H9 (cell line): ENCODE data around the gene TBCB. TPM values are rescaled to one million over a fixed set of nuclear protein-coding genes. Genes with fewer than 3 reads are reported as not detected.

Experiments used
- DNase-seq: peaks from one replicate; pipeline ENCODE4 v3.0.0-alpha.2; 2017
- H2AFZ ChIP-seq: one replicate; pipeline ENCODE4 v1.6.1; 2013; ENCODE audit warnings: mild to moderate bottlenecking, low read length, control low read depth, moderate library complexity
- H2AK5ac ChIP-seq: 2 replicates; pipeline ENCODE4 v1.6.1; 2013; ENCODE audit warnings: low read length, control low read depth, mixed read lengths; ENCODE audit not compliant: insufficient read length
- H2BK120ac ChIP-seq: one replicate; pipeline ENCODE4 v1.6.1; 2013; ENCODE audit warnings: low read depth, mild to moderate bottlenecking, low read length, control low read depth, inconsistent platforms; ENCODE audit not compliant: poor library complexity, severe bottlenecking
- H2BK12ac ChIP-seq: 2 replicates; pipeline ENCODE4 v1.6.1; 2013; ENCODE audit warnings: low read length, control low read depth, mixed read lengths, low read depth; ENCODE audit not compliant: insufficient read length
- H2BK15ac ChIP-seq: 2 replicates; pipeline ENCODE4 v1.6.1; 2013; ENCODE audit warnings: low read depth, low read length, control low read depth
- H2BK20ac ChIP-seq: one replicate; pipeline ENCODE4 v1.6.1; 2013; ENCODE audit warnings: low read depth, mild to moderate bottlenecking, low read length, control low read depth, inconsistent platforms; ENCODE audit not compliant: poor library complexity, severe bottlenecking
- H2BK5ac ChIP-seq: 2 replicates; pipeline ENCODE4 v1.6.1; 2013; ENCODE audit warnings: low read length, control low read depth, mixed read lengths; ENCODE audit not compliant: insufficient read length
- H3K14ac ChIP-seq: 2 replicates; pipeline ENCODE4 v1.6.1; 2013; ENCODE audit warnings: low read length, control low read depth; ENCODE audit not compliant: insufficient read depth
- H3K18ac ChIP-seq: 2 replicates; pipeline ENCODE4 v1.6.1; 2013; ENCODE audit warnings: low read depth, mild to moderate bottlenecking, mixed read lengths, low read length, control low read depth; ENCODE audit not compliant: insufficient read length
- H3K23ac ChIP-seq: 2 replicates; pipeline ENCODE4 v1.6.1; 2013; ENCODE audit warnings: low read length, control low read depth, mixed read lengths, low read depth; ENCODE audit not compliant: insufficient read length
- H3K23me2 ChIP-seq: 2 replicates; pipeline ENCODE4 v1.6.1; 2013; ENCODE audit warnings: low read depth, mild to moderate bottlenecking, mixed read lengths, low read length, control low read depth; ENCODE audit not compliant: insufficient read length, poor library complexity, severe bottlenecking
- H3K27ac ChIP-seq: 2 replicates; pipeline ENCODE4 v1.5.1; 2013; ENCODE audit warnings: low read length, control low read depth, mixed read lengths, low read depth; ENCODE audit not compliant: insufficient read length
- H3K27me3 ChIP-seq: 2 replicates; pipeline ENCODE4 v1.6.1; 2013; ENCODE audit warnings: low read length, control low read depth, inconsistent platforms; ENCODE audit not compliant: insufficient read depth
- H3K4ac ChIP-seq: 2 replicates; pipeline ENCODE4 v1.6.1; 2013; ENCODE audit warnings: low read depth, mild to moderate bottlenecking, control low read depth, inconsistent platforms, low read length, moderate library complexity
- H3K4me1 ChIP-seq: 2 replicates; pipeline ENCODE4 v1.6.1; 2013; ENCODE audit warnings: low read length, control low read depth, inconsistent platforms; ENCODE audit not compliant: insufficient read depth
- H3K4me2 ChIP-seq: 2 replicates; pipeline ENCODE4 v1.6.1; 2013; ENCODE audit warnings: low read length, control low read depth, mixed read lengths; ENCODE audit not compliant: insufficient read length, insufficient read depth
- H3K56ac ChIP-seq: 2 replicates; pipeline ENCODE4 v1.6.1; 2013; ENCODE audit warnings: low read depth, mild to moderate bottlenecking, mixed read lengths, low read length, control low read depth; ENCODE audit not compliant: insufficient read length
- H3K79me1 ChIP-seq: 2 replicates; pipeline ENCODE4 v1.6.1; 2013; ENCODE audit warnings: low read depth, mild to moderate bottlenecking, moderate library complexity, low read length, control low read depth, inconsistent platforms; ENCODE audit not compliant: insufficient read depth, poor library complexity, severe bottlenecking
- H3K79me2 ChIP-seq: 2 replicates; pipeline ENCODE4 v1.6.1; 2013; ENCODE audit warnings: low read length, control low read depth, inconsistent platforms; ENCODE audit not compliant: insufficient read depth
- H3K9ac ChIP-seq: 2 replicates; pipeline ENCODE4 v1.6.1; 2013; ENCODE audit warnings: low read length, control low read depth, mixed read lengths; ENCODE audit not compliant: insufficient read length; ENCODE audit errors: extremely low read depth
- H3K9me3 ChIP-seq: one replicate; pipeline ENCODE4 v1.6.1; 2013; ENCODE audit warnings: low read depth, low read length, inconsistent platforms; ENCODE audit not compliant: control insufficient read depth
- H3T11ph ChIP-seq: one replicate; pipeline ENCODE4 v1.6.1; 2013; ENCODE audit warnings: mild to moderate bottlenecking, low read length, control low read depth, inconsistent platforms
- H4K20me1 ChIP-seq: one replicate; pipeline ENCODE4 v1.6.1; 2013; ENCODE audit not compliant: control insufficient read depth, insufficient read length, insufficient read depth
- H4K5ac ChIP-seq: 2 replicates; pipeline ENCODE4 v1.6.1; 2013; ENCODE audit warnings: low read depth, mild to moderate bottlenecking, mixed read lengths, low read length, control low read depth; ENCODE audit not compliant: insufficient read length
- H4K8ac ChIP-seq: replicated peaks from 2 replicates; pipeline ENCODE4 v1.6.1; 2013; ENCODE audit warnings: low read length, control low read depth, mixed read lengths, low read depth; ENCODE audit not compliant: insufficient read length
- H4K91ac ChIP-seq: 2 replicates; pipeline ENCODE4 v1.6.1; 2013; ENCODE audit warnings: low read depth, mild to moderate bottlenecking, moderate library complexity, mixed read lengths, low read length, control low read depth; ENCODE audit not compliant: insufficient read length
- H3K27ac Mint-ChIP-seq, 3 experiments: 2 replicates in 2 of 3; 3 replicates in 1 of 3; pipeline ENCODE4 v1.8.0; 2020 to 2021; ENCODE audit warnings: mixed read lengths in 3 of 3, mild to moderate bottlenecking in 1 of 3, moderate library complexity in 1 of 3
- H3K27me3 Mint-ChIP-seq: 2 replicates; pipeline ENCODE4 v1.8.0; 2021; ENCODE audit warnings: low read depth, mild to moderate bottlenecking, moderate library complexity, mixed read lengths
- H3K36me3 Mint-ChIP-seq, 3 experiments: 2 replicates in 2 of 3; 3 replicates in 1 of 3; pipeline ENCODE4 v1.8.0; 2020 to 2021; ENCODE audit warnings: low read depth in 3 of 3, mixed read lengths in 3 of 3; ENCODE audit not compliant: insufficient read depth in 1 of 3
- H3K4me1 Mint-ChIP-seq, 2 experiments: 2 replicates each; pipeline ENCODE4 v1.8.0; 2020; ENCODE audit warnings: mixed read lengths in 2 of 2
- H3K4me3 Mint-ChIP-seq, 2 experiments: 2 replicates in 1 of 2; 3 replicates in 1 of 2; pipeline ENCODE4 v1.8.0; 2020 to 2021; ENCODE audit warnings: mild to moderate bottlenecking in 2 of 2, mixed read lengths in 2 of 2, moderate library complexity in 1 of 2
- H3K9me3 Mint-ChIP-seq, 2 experiments: 2 replicates in 1 of 2; 3 replicates in 1 of 2; pipeline ENCODE4 v1.8.0; 2020; ENCODE audit warnings: mild to moderate bottlenecking in 2 of 2, mixed read lengths in 2 of 2, moderate library complexity in 1 of 2
- CTCF ChIP-seq: fragments of 200-600 bp; sonication (generic); conservative IDR thresholded peaks from 3 replicates; pipeline ENCODE4 v1.8.0; 2021; ENCODE audit warnings: antibody characterized with exemption, mild to moderate bottlenecking
- WGBS: extraction: QIAGEN DNeasy Blood & Tissue Kit; methylation state at CpG from one replicate; pipeline ENCODE4 v1.1.7; 2013; ENCODE audit warnings: missing lambda C conversion rate, low lambda C conversion rate, mixed read lengths; ENCODE audit not compliant: insufficient read length; ENCODE audit errors: extremely low coverage; 5-methylcytosine and 5-hydroxymethylcytosine counted together
- total RNA-seq: library from RNA; stranded (reverse); gene quantifications from 2 replicates; pipeline ENCODE4 v1.2.1, GENCODE V29; 2021

TBCB gene
- total RNA-seq, 1 experiment from 2014 or later = 216 TPM

GRCh38 chr19:36092566-36092965 is 22.7 kb upstream of the TBCB start:
- H3K23ac ChIP-seq = no peak overlapping the region
- H3K56ac ChIP-seq = no peak overlapping the region
- no peak overlapping the region for H2BK5ac ChIP-seq
- no peaks in the 10 kb centered on the region for H4K20me1 ChIP-seq
- H3K4ac ChIP-seq = no peak overlapping the region
- peaks cover 51 to 86% (median 64%) of the 10 kb centered on the region in 3 experiments for H3K36me3 Mint-ChIP-seq
- H3K23me2 ChIP-seq = no peaks in the 10 kb centered on the region
- H2AFZ ChIP-seq = no peak overlapping the region
- peak overlapping the region in 1 of 3 experiments; percentile 60; a peak in 1 of 7 replicates for H3K27ac Mint-ChIP-seq
- H3K18ac ChIP-seq = no peak overlapping the region
- no peak overlapping the region for H3K4me3 Mint-ChIP-seq
- no peak overlapping the region for H4K5ac ChIP-seq
- no peak overlapping the region for H2BK15ac ChIP-seq
- H2BK20ac ChIP-seq = no peak overlapping the region
- no peaks in the 10 kb centered on the region for H3K4me1 ChIP-seq
- H3K79me1 ChIP-seq = no peaks in the 10 kb centered on the region
- H3K27ac ChIP-seq = no peak overlapping the region
- no peak overlapping the region for H3K4me2 ChIP-seq
- no peaks in the 10 kb centered on the region for H3K4me1 Mint-ChIP-seq
- no peak overlapping the region for H2BK12ac ChIP-seq
- no peak overlapping the region for H3K9ac ChIP-seq
- no peaks in the 10 kb centered on the region for H3K27me3 Mint-ChIP-seq
- no peak for DNase-seq
- H3K27me3 ChIP-seq = no peaks in the 10 kb centered on the region
- no peak overlapping the region for H4K91ac ChIP-seq
- no peak overlapping the region for H3T11ph ChIP-seq
- no peak for TF ChIP-seq CTCF
- H3K9me3 Mint-ChIP-seq = no peaks in the 10 kb centered on the region
- H3K14ac ChIP-seq = no peak overlapping the region
- H3K79me2 ChIP-seq = no peaks in the 10 kb centered on the region
- H2AK5ac ChIP-seq = no peak overlapping the region
- no CpG with 5 or more reads among the region's 7 CpGs for WGBS
- H4K8ac ChIP-seq = no peak overlapping the region
- no peaks in the 10 kb centered on the region for H3K9me3 ChIP-seq
- no peak overlapping the region for H2BK120ac ChIP-seq
